OCI-LY1 (cell line): ENCODE data around the gene TCEAL4.

Experiments
- H2AFZ ChIP-seq: fragments of 200-600 bp; sonication (generic), shearing (Covaris generic); 2 replicates; pipeline ENCODE4 v1.6.0; 2014; ENCODE audit warnings: antibody characterized with exemption, mild to moderate bottlenecking, low read length
- H3F3A ChIP-seq: fragments of 200-600 bp; sonication (generic), shearing (Covaris generic); 2 replicates; pipeline ENCODE4 v1.6.0; 2014; ENCODE audit warnings: mild to moderate bottlenecking, antibody characterized with exemption, low read length, moderate library complexity; ENCODE audit not compliant: insufficient read depth
- H3K27ac ChIP-seq: fragments of 200-600 bp; sonication (generic); 2 replicates; pipeline ENCODE4 v1.5.1; 2014; ENCODE audit warnings: low read length, mixed run types, mild to moderate bottlenecking, low read depth; ENCODE audit not compliant: poor library complexity, severe bottlenecking
- H3K27me3 ChIP-seq: fragments of 200-600 bp; sonication (generic); 2 replicates; pipeline ENCODE4 v1.6.0; 2014; ENCODE audit warnings: antibody characterized with exemption, mild to moderate bottlenecking, low read length, moderate library complexity; ENCODE audit not compliant: insufficient read depth
- H3K36me3 ChIP-seq: fragments of 200-600 bp; sonication (generic); 2 replicates; pipeline ENCODE4 v1.6.1; 2014; ENCODE audit warnings: mild to moderate bottlenecking, antibody characterized with exemption, low read length, moderate library complexity, mixed read lengths; ENCODE audit not compliant: insufficient read depth
- H3K4me1 ChIP-seq: fragments of 200-600 bp; sonication (generic); 2 replicates; pipeline ENCODE4 v1.5.1; 2014; ENCODE audit warnings: mild to moderate bottlenecking, low read length, moderate library complexity; ENCODE audit not compliant: insufficient read depth, severe bottlenecking
- H3K4me2 ChIP-seq: fragments of 200-600 bp; sonication (generic), shearing (Covaris generic); 2 replicates; pipeline ENCODE4 v1.6.1; 2014; ENCODE audit warnings: low read length
- H3K4me3 ChIP-seq: fragments of 200-600 bp; sonication (generic); 2 replicates; pipeline ENCODE4 v1.5.1; 2014; ENCODE audit warnings: low read length, low read depth, mild to moderate bottlenecking, mixed read lengths; ENCODE audit not compliant: poor library complexity, severe bottlenecking
- H3K79me2 ChIP-seq: fragments of 200-600 bp; shearing (Covaris generic); 2 replicates; pipeline ENCODE4 v1.6.1; 2016; ENCODE audit warnings: mixed run types, low read length, mixed read lengths; ENCODE audit not compliant: insufficient read depth
- H3K9ac ChIP-seq: fragments of 200-600 bp; sonication (generic), shearing (Covaris generic); 2 replicates; pipeline ENCODE4 v1.6.1; 2014; ENCODE audit warnings: mild to moderate bottlenecking, low read length, mixed read lengths
- H3K9me2 ChIP-seq: fragments of 200-600 bp; sonication (generic), shearing (Covaris generic); 2 replicates; pipeline ENCODE4 v1.6.1; 2014; ENCODE audit warnings: low read depth, mild to moderate bottlenecking, low read length, mixed read lengths
- H3K9me3 ChIP-seq: fragments of 200-600 bp; shearing (Covaris generic); 2 replicates; pipeline ENCODE4 v1.6.1; 2014; ENCODE audit warnings: low read length, mixed read lengths
- H4K20me1 ChIP-seq: fragments of 200-600 bp; sonication (generic), shearing (Covaris generic); 2 replicates; pipeline ENCODE4 v1.6.0; 2016; ENCODE audit warnings: mild to moderate bottlenecking, low read length; ENCODE audit not compliant: insufficient read depth
- EZH2 ChIP-seq: fragments of 200-600 bp; sonication (generic), shearing (Covaris generic); IDR thresholded peaks from 2 replicates; pipeline ENCODE4 v1.8.0; 2017; ENCODE audit warnings: borderline replicate concordance, mixed run types, mild to moderate bottlenecking, antibody characterized with exemption, low read length, moderate library complexity, mixed read lengths
- TF ChIP-seq, protein P1 (sequence below): fragments of 200-600 bp; sonication (generic), shearing (Covaris generic); IDR thresholded peaks from 2 replicates; pipeline ENCODE4 v1.5.1; 2017; ENCODE audit warnings: mild to moderate bottlenecking, antibody characterized with exemption, low read length, moderate library complexity, mixed read lengths

TCEAL4 gene

GRCh38 chrX:103537871-103538387 is 47.4 kb upstream of the TCEAL4 start:
- TF ChIP-seq EZH2: no peak
- H3K36me3 ChIP-seq: no peaks in the 10 kb centered on the region
- no peak overlapping the region for H3K4me3 ChIP-seq
- no peaks in the 10 kb centered on the region for H3F3A ChIP-seq
- H3K4me1 ChIP-seq: no peaks in the 10 kb centered on the region
- H4K20me1 ChIP-seq: no peaks in the 10 kb centered on the region
- no peaks in the 10 kb centered on the region for H3K27me3 ChIP-seq
- H3K79me2 ChIP-seq: no peaks in the 10 kb centered on the region
- H3K9ac ChIP-seq: no peak overlapping the region
- no peak overlapping the region for H3K27ac ChIP-seq
- H3K4me2 ChIP-seq: no peak overlapping the region
- no peaks in the 10 kb centered on the region for H3K9me3 ChIP-seq
- H3K9me2 ChIP-seq: no peaks in the 10 kb centered on the region
- H2AFZ ChIP-seq: no peak overlapping the region

DNA sequence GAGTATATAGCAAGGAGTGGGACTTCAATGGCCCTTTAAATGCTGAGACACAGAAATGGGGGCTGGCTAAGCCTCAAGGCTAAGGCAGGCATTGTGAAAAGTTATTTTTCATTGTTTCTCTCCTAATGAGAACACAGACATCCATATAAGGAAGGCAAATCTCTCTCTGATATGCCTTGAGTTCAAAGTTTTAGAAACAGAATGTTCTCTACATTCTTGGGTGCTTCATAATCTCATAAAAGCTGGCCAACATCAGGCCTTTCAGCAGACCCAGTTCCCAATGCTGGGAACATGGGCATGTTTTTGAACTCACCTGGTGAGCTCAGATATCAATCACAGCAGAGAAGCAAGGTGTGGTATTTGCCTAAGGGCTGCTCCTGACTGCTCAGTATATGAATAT is 46.6 kb upstream of the TCEAL4 start:
- Histone ChIP-seq H3K4me3 (no peak overlapping the region), H4K20me1 (no peaks in the 10 kb centered on the region), H2AFZ (no peak overlapping the region), H3K9me3 (no peaks in the 10 kb centered on the region), H3K36me3 (no peaks in the 10 kb centered on the region), H3K4me2 (no peak overlapping the region), H3F3A (no peaks in the 10 kb centered on the region), H3K4me1 (no peaks in the 10 kb centered on the region), H3K9ac (no peak overlapping the region), H3K27me3 (no peaks in the 10 kb centered on the region), H3K79me2 (no peaks in the 10 kb centered on the region), H3K9me2 (no peaks in the 10 kb centered on the region), H3K27ac (no peak overlapping the region)
- no peak for TF ChIP-seq EZH2
- TF ChIP-seq, protein P1, sequence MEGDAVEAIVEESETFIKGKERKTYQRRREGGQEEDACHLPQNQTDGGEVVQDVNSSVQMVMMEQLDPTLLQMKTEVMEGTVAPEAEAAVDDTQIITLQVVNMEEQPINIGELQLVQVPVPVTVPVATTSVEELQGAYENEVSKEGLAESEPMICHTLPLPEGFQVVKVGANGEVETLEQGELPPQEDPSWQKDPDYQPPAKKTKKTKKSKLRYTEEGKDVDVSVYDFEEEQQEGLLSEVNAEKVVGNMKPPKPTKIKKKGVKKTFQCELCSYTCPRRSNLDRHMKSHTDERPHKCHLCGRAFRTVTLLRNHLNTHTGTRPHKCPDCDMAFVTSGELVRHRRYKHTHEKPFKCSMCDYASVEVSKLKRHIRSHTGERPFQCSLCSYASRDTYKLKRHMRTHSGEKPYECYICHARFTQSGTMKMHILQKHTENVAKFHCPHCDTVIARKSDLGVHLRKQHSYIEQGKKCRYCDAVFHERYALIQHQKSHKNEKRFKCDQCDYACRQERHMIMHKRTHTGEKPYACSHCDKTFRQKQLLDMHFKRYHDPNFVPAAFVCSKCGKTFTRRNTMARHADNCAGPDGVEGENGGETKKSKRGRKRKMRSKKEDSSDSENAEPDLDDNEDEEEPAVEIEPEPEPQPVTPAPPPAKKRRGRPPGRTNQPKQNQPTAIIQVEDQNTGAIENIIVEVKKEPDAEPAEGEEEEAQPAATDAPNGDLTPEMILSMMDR: no peak

DNA sequence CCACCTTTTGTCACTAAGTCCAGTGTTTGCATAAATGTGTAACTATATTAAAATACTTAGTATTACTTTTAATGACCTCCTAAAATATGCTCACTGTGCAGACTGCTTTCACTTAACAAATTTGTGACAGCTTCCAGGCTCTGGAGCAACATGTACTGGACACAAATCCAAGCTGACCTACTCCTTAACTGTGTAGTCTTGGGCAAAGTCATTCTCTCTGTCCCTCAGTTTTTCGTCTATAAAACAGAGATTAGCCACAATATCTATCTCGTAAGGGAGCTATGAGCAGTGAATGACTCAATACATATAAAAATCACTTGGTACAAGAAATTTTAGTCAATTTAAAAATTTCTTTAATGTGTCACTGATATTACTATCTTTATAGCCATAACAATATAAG is 45.6 kb upstream of the TCEAL4 start:
- H3K79me2 ChIP-seq: no peaks in the 10 kb centered on the region
- no peaks in the 10 kb centered on the region for H3K36me3 ChIP-seq
- no peaks in the 10 kb centered on the region for H3K9me3 ChIP-seq
- H3K4me3 ChIP-seq: no peak overlapping the region
- H4K20me1 ChIP-seq: no peaks in the 10 kb centered on the region
- H3F3A ChIP-seq: no peaks in the 10 kb centered on the region
- H3K9me2 ChIP-seq: no peaks in the 10 kb centered on the region
- H3K27ac ChIP-seq: no peak overlapping the region
- H3K9ac ChIP-seq: no peak overlapping the region
- no peaks in the 10 kb centered on the region for H3K27me3 ChIP-seq
- H3K4me1 ChIP-seq: no peaks in the 10 kb centered on the region
- TF ChIP-seq, protein P1: no peak
- no peak for TF ChIP-seq EZH2
- no peak overlapping the region for H2AFZ ChIP-seq
- H3K4me2 ChIP-seq: no peak overlapping the region

DNA sequence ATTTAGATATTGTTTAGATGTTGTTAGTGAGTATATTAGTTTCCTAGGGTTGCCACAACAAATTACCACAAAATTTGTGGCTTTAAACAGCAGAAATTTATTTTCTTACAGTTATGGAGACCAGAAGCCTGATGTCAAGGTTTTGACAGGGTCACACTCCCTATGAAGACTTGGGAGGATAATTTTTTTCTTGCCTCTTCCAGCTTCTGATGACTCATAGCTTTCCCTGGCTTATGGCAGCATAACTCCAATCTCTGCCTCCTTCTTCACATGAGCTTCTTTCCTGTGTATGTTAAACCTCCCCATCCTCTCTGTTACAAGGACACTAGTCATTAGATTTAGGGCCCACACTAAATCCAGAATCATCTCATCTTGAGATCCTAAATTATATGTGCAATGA is 45.2 kb upstream of the TCEAL4 start:
- TF ChIP-seq EZH2: no peak
- TF ChIP-seq, protein P1: no peak

More for the DNA sequence above, 45.2 kb upstream of the TCEAL4 start:
- H2AFZ ChIP-seq: no peak overlapping the region
- H3K9ac ChIP-seq: no peak overlapping the region
- H3F3A ChIP-seq: no peaks in the 10 kb centered on the region
- no peak overlapping the region for H3K4me2 ChIP-seq
- no peaks in the 10 kb centered on the region for H3K36me3 ChIP-seq
- no peaks in the 10 kb centered on the region for H3K27me3 ChIP-seq
- no peaks in the 10 kb centered on the region for H3K9me3 ChIP-seq
- no peaks in the 10 kb centered on the region for H3K4me1 ChIP-seq
- H4K20me1 ChIP-seq: no peaks in the 10 kb centered on the region
- H3K27ac ChIP-seq: no peak overlapping the region
- no peak overlapping the region for H3K4me3 ChIP-seq
- H3K79me2 ChIP-seq: no peaks in the 10 kb centered on the region
- no peaks in the 10 kb centered on the region for H3K9me2 ChIP-seq
